Fibroblast of the conjunctiva (primary cell): ENCODE data around the gene AHR.

Experiments used
- DNase-seq: peaks from one replicate; pipeline ENCODE4 v3.0.0-alpha.2; 2010; ENCODE audit warnings: low read depth

The AHR gene

GRCh38 chr7:17298102-17298839, at the start of gene AHR:
AHR (plus strand) TSS chr7:17298652; CDS start chr7:17299265, 613 bp downstream.
- peak; percentile 93 for DNase-seq

GRCh38 chr7:17253885-17254284, 44.6 kb upstream of the AHR start:
- no peak for DNase-seq

- no peak for DNase-seq
Observed at GRCh38 chr7:17255926-17256325, 42.5 kb upstream of the AHR start.

- no peak for DNase-seq
Observed at GRCh38 chr7:17256375-17256774, 42.1 kb upstream of the AHR start.

GRCh38 chr7:17266565-17266964, 31.9 kb upstream of the AHR start:
- DNase-seq, result no peak

GRCh38 chr7:17269341-17270221, 28.9 kb upstream of the AHR start:
- no peak for DNase-seq

GRCh38 chr7:17274551-17275245, 23.8 kb upstream of the AHR start:
- no peak for DNase-seq

- peak; percentile 94 for DNase-seq
Observed at GRCh38 chr7:17275749-17276671, 22.4 kb upstream of the AHR start.

GRCh38 chr7:17279061-17279460, 19.4 kb upstream of the AHR start:
- DNase-seq, result no peak

GRCh38 chr7:17289074-17289645, 9.3 kb upstream of the AHR start:
- DNase-seq, result no peak

GRCh38 chr7:17292843-17293242, 5.6 kb upstream of the AHR start:
- DNase-seq, result no peak

GRCh38 chr7:17293481-17293880, 5.0 kb upstream of the AHR start:
- no peak for DNase-seq

GRCh38 chr7:17297243-17297642, 1.2 kb upstream of the AHR start:
- DNase-seq, result no peak

- no peak for DNase-seq
Observed at GRCh38 chr7:17298840-17299482, 509 bp downstream of the AHR start.

- no peak for DNase-seq
Observed at GRCh38 chr7:17299483-17299991, 1.1 kb downstream of the AHR start.

- DNase-seq, result no peak
Observed at GRCh38 chr7:17300012-17300411, 1.6 kb downstream of the AHR start.

- no peak for DNase-seq
Observed at GRCh38 chr7:17300437-17300836, 2.0 kb downstream of the AHR start.

- DNase-seq, result no peak
Observed at GRCh38 chr7:17301471-17302456, 3.3 kb downstream of the AHR start.

GRCh38 chr7:17302575-17303142, 4.2 kb downstream of the AHR start:
- peak; percentile 59 for DNase-seq
